Measurements from ENCODE around the gene TEKT1. TPM values are rescaled to one million over a fixed set of nuclear protein-coding genes. Genes with fewer than 3 reads are reported as not detected.
"Not testable (repeated sequence)": the region's sequence is repeated elsewhere in the genome, so short reads cannot be mapped to it uniquely, and the experiment has no call there.

Gene TEKT1
- total and polyA plus RNA-seq, 2 experiments from 2014 or later: 0.07 TPM; not detected in 1

DNA sequence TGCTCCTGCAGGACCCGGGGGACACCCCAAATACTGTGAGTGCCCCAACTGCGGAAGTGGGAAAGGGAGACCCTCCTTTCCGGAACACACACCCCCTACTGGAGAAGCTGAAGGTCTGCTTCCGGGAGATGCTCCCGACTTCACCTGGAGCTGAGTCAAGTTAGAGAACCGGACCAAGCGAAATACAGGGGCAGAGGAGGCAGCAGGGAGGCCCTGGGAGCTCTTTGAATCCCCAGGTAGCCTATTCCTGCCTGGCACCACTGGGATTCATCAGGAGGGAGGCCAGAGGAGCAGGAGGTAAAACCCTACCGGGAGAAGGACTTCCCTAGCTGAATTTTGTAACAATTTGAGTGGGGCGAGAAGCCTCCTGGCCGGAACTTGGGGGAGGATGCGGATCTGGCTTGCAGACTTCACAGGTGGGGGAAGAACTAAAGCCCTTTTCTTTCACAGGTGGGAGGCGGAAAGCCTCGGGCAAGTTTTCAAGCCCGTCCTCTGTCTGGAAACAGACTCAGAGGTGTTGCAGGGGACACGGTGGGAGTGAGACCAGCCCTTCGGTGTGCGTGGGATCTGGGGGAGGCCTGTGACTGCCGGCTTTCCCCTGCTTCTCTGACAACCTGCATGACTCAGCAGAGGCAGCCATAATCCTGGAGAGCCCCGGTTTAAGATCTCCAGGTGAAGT is 22.4 kb upstream of the TEKT1 start:
- Histone ChIP-seq H3K9me2 (replicated peaks; ENCODE audit: insufficient read depth) (no peaks in the 10 kb centered on the region), H4K20me1 (ENCODE audit: insufficient read depth, poor library complexity, severe bottlenecking) (no peaks in the 10 kb centered on the region), H3K4me3 (peak overlapping the region; percentile 40), H3K4me2 (peak overlapping the region; percentile 77), H2AFZ (peak overlapping the region; percentile 72), H3K79me2 (peaks cover 23% of the 10 kb centered on the region), H3K27me3 (no peaks in the 10 kb centered on the region), H3K9me3 (ENCODE audit: low read depth) (no peaks in the 10 kb centered on the region), H3K27ac (peak overlapping the region; percentile 85), H3K36me3 (replicated peaks; ENCODE audit: insufficient read depth, low read depth) (no peaks in the 10 kb centered on the region), H3K4me1 (ENCODE audit: insufficient read depth) (no peaks in the 10 kb centered on the region)
- 29% methylated on average over 19 of the region's 19 CpGs for WGBS (ENCODE audit: low lambda C conversion rate, missing lambda C conversion rate)
- DNase-seq (ENCODE audit: low spot score): peak; percentile 70
- TF ChIP-seq EZH2 (IDR thresholded peaks at IDR 0.05; ENCODE audit: borderline replicate concordance): no peak
- TF ChIP-seq EZH2phosphoT487 (IDR thresholded peaks at IDR 0.05; ENCODE audit: low read depth, severe bottlenecking, unreplicated experiment): no peak
- TF ChIP-seq, protein P1, sequence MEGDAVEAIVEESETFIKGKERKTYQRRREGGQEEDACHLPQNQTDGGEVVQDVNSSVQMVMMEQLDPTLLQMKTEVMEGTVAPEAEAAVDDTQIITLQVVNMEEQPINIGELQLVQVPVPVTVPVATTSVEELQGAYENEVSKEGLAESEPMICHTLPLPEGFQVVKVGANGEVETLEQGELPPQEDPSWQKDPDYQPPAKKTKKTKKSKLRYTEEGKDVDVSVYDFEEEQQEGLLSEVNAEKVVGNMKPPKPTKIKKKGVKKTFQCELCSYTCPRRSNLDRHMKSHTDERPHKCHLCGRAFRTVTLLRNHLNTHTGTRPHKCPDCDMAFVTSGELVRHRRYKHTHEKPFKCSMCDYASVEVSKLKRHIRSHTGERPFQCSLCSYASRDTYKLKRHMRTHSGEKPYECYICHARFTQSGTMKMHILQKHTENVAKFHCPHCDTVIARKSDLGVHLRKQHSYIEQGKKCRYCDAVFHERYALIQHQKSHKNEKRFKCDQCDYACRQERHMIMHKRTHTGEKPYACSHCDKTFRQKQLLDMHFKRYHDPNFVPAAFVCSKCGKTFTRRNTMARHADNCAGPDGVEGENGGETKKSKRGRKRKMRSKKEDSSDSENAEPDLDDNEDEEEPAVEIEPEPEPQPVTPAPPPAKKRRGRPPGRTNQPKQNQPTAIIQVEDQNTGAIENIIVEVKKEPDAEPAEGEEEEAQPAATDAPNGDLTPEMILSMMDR (IDR thresholded peaks at IDR 0.05; ENCODE audit: poor library complexity): peak; percentile 46

DNA sequence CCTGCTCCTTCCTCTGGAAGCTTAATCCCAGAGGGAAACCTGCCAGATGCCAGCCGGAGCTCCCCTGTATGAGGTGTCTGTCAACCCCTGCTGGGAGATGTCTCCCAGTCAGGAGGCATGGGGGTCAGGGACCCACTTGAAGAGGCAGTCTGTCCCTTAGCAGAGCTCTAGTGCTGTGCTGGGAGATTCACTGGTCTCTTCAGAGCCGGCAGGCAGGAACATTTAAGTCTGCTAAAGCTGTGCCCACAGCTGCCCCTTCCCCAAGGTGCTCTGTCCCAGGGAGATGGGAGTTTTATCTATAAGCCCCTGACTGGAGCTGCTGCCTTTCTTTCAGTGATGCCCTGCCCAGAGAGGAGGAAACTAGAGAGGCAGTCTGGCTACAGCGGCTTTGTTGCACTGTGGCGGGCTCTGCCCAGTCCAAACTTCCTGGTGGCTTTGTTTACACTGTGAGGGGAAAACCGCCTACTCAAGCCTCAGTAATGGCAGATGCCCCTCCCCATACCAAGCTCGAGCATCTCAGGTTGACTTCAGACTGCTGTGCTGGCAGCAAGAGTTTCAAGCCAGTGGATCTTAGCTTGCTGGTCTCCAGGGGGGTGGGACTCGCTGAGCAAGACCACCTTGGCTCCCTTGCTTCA is 17.1 kb upstream of the TEKT1 start:
- DNase-seq (ENCODE audit: low spot score); H3K9me3 ChIP-seq (ENCODE audit: low read depth); H3K79me2 ChIP-seq; H3K27me3 ChIP-seq; H3K9me2 ChIP-seq (replicated peaks; ENCODE audit: insufficient read depth); H3K27ac ChIP-seq; H4K20me1 ChIP-seq (ENCODE audit: insufficient read depth, poor library complexity, severe bottlenecking); H2AFZ ChIP-seq; H3K4me3 ChIP-seq; H3K36me3 ChIP-seq (replicated peaks; ENCODE audit: insufficient read depth, low read depth); H3K4me1 ChIP-seq (ENCODE audit: insufficient read depth); H3K4me2 ChIP-seq: not testable (repeated sequence)
- 71% methylated on average over 7 of the region's 7 CpGs for WGBS (ENCODE audit: low lambda C conversion rate, missing lambda C conversion rate)

DNA sequence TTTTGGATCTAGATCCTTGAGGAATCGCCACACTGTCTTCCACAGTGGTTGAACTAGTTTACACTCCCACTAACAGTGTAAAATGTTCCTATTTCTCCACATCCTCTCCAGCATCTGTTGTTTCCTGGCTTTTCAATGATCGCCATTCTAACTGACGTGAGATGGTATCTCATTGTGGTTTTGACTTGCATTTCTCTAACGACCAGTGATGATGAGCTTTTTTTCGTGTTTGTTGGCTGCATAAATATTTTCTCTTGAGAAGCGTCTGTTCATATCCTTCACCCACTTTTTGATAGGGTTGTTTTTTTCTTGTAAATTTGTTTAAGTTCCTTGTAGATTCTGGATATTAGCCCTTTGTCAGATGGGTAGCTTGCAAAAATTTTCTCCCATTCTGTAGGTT is 14.6 kb upstream of the TEKT1 start:
- not testable (repeated sequence) for H3K27ac ChIP-seq; H3K9me3 ChIP-seq (ENCODE audit: low read depth); H3K9me2 ChIP-seq (replicated peaks; ENCODE audit: insufficient read depth); H3K4me1 ChIP-seq (ENCODE audit: insufficient read depth); H3K27me3 ChIP-seq; H2AFZ ChIP-seq; H4K20me1 ChIP-seq (ENCODE audit: insufficient read depth, poor library complexity, severe bottlenecking); H3K4me3 ChIP-seq; H3K36me3 ChIP-seq (replicated peaks; ENCODE audit: insufficient read depth, low read depth); DNase-seq (ENCODE audit: low spot score); H3K79me2 ChIP-seq; H3K4me2 ChIP-seq
- WGBS (ENCODE audit: low lambda C conversion rate, missing lambda C conversion rate): 83% methylated on average over 6 of the region's 6 CpGs

DNA sequence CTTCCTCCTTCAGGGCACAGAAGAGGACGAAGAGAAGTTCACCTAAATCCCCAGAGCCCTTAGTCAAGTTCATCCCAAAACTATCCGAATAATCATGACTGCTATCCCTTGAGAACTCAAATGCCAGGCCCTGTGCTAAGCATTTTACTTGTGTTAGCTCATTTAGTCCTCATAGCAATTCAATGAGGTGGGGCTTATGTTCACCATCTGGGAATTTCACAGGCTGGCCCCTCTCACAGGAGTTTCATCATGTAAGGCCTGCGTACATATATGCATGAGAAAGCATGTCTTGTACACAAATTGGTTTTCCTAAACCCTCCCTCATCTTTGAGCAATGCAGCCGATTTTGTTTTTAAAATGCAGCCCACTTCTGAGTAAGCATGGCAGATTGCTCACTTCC is 12.9 kb upstream of the TEKT1 start:
- not testable (repeated sequence) for DNase-seq (ENCODE audit: low spot score); H3K9me3 ChIP-seq (ENCODE audit: low read depth); H3K79me2 ChIP-seq; H4K20me1 ChIP-seq (ENCODE audit: insufficient read depth, poor library complexity, severe bottlenecking); H3K27ac ChIP-seq; H3K4me3 ChIP-seq; H3K4me1 ChIP-seq (ENCODE audit: insufficient read depth); H2AFZ ChIP-seq; H3K9me2 ChIP-seq (replicated peaks; ENCODE audit: insufficient read depth); H3K4me2 ChIP-seq; H3K36me3 ChIP-seq (replicated peaks; ENCODE audit: insufficient read depth, low read depth)
- peaks cover 18% of the 10 kb centered on the region for H3K27me3 ChIP-seq
- WGBS (ENCODE audit: low lambda C conversion rate, missing lambda C conversion rate): 81% methylated on average over 4 of the region's 4 CpGs

DNA sequence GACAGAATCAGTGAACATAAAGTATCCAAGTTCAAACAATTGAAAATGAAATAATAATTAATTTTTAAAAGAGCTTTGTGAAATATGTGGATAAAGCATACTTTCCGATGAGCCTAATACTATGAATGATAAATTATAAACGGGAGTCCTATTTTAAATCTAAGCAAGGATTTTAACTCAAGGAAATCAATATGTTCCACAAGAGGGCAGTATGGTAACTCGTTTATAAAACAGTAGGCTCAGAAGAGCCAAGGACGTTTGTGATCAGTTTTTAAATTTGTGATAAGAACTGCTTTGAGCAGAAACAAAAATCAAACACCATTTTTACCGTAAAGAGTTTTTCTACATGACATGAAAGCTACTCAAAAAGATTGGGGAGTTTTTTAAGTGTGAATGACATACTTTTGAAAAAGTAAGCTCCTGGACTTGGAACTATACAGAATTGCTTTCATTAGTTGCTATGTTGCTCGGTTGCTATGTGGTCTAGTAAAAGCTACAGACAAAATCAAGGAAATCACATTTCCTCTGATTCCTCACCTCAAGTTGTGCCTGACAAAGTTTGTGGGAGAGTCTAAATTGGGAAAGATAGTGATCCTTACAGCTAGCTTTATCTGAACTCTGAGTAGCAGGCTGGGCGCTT is 11.8 kb upstream of the TEKT1 start:
- H3K9me3 ChIP-seq (ENCODE audit: low read depth): no peaks in the 10 kb centered on the region
- no peaks in the 10 kb centered on the region for H4K20me1 ChIP-seq (ENCODE audit: insufficient read depth, poor library complexity, severe bottlenecking)
- H3K27me3 ChIP-seq: peaks cover 28% of the 10 kb centered on the region
- no peak overlapping the region for H2AFZ ChIP-seq
- peak; percentile 72 for DNase-seq (ENCODE audit: low spot score)
- no peaks in the 10 kb centered on the region for H3K79me2 ChIP-seq
- no peak for TF ChIP-seq EZH2phosphoT487 (IDR thresholded peaks at IDR 0.05; ENCODE audit: low read depth, severe bottlenecking, unreplicated experiment)
- TF ChIP-seq, protein P1 (IDR thresholded peaks at IDR 0.05; ENCODE audit: poor library complexity): peak; percentile 59
- 29% methylated on average over 7 of the region's 7 CpGs for whole genome bisulfite sequencing (ENCODE audit: low lambda C conversion rate, missing lambda C conversion rate)
- H3K4me1 ChIP-seq (ENCODE audit: insufficient read depth): no peaks in the 10 kb centered on the region
- H3K36me3 ChIP-seq (replicated peaks; ENCODE audit: insufficient read depth, low read depth): no peaks in the 10 kb centered on the region
- H3K9me2 ChIP-seq (replicated peaks; ENCODE audit: insufficient read depth): no peaks in the 10 kb centered on the region
- no peak overlapping the region for H3K4me2 ChIP-seq
- no peak overlapping the region for H3K4me3 ChIP-seq
- no peak overlapping the region for H3K27ac ChIP-seq

DNA sequence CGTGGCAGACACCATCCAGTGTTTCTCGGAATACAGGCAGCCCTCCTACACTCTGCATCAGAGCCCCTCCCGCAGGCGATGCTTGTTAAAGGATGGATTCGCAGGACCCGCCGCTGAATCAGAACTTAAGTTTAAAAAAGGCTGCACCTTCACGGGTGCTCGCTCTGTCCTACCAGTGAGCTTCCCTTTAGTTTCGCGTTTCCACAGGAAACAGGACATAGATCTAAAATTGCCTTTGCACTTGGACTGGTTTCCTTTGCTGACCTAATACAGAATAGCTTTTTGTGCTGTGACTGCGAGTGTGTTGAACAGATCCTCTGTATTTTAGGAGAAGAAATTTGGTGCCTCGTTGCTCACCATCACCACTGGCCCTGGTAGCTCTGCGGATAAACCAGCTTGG is 10.2 kb upstream of the TEKT1 start:
- not testable (repeated sequence) for H2AFZ ChIP-seq; H4K20me1 ChIP-seq (ENCODE audit: insufficient read depth, poor library complexity, severe bottlenecking); H3K9me2 ChIP-seq (replicated peaks; ENCODE audit: insufficient read depth); H3K4me1 ChIP-seq (ENCODE audit: insufficient read depth); H3K79me2 ChIP-seq; H3K4me2 ChIP-seq; H3K9me3 ChIP-seq (ENCODE audit: low read depth); H3K27ac ChIP-seq; H3K4me3 ChIP-seq; H3K36me3 ChIP-seq (replicated peaks; ENCODE audit: insufficient read depth, low read depth); DNase-seq (ENCODE audit: low spot score)
- WGBS (ENCODE audit: low lambda C conversion rate, missing lambda C conversion rate): 48% methylated on average over 9 of the region's 14 CpGs
- H3K27me3 ChIP-seq: peaks cover 39% of the 10 kb centered on the region

All from hepatocyte (in vitro differentiated cells).